Naive thymus-derived CD8-positive, alpha-beta T cell (primary cell): ENCODE measurements around the gene RBM4B. TPM values are rescaled to one million over a fixed set of nuclear protein-coding genes. Genes with fewer than 3 reads are reported as not detected.

Experiments used
- ATAC-seq, 2 donors: fragments of 150-1000 bp; cut with Tn5 transposase in 1 of 2; sonication (Bioruptor Pico), chemical (Tn5 transposase) in 1 of 2; 1 replicate in 1 of 2; 2 replicates in 1 of 2; pipeline ENCODE4 v1.10.0; 2021; ENCODE audit warnings: mild to moderate bottlenecking in 2 of 2, moderate library complexity in 2 of 2
- POLR2A ChIA-PET: fragments of 350-600 bp; sonication (Branson Sonifier 250); formaldehyde crosslinking; loops from one replicate; lab custom pipeline; 2021; ENCODE audit warnings: antibody characterized with exemption; lab: Charles Lee
- DNase-seq, 10 donors: peaks; one replicate each; pipeline versions ENCODE4 v3.0.0 to v3.0.0-alpha.2; 2020 to 2022
- H3K27ac Mint-ChIP-seq, 10 donors: one replicate each; pipeline ENCODE4 v1.8.0; 2020 to 2022; ENCODE audit warnings: mild to moderate bottlenecking in 10 of 10, mixed read lengths in 10 of 10, moderate library complexity in 4 of 10, inconsistent platforms in 1 of 10
- H3K27me3 Mint-ChIP-seq, 5 donors: one replicate each; pipeline ENCODE4 v1.8.0; 2021 to 2022; ENCODE audit warnings: mixed read lengths in 5 of 5
- H3K36me3 Mint-ChIP-seq, 3 donors: one replicate each; pipeline ENCODE4 v1.8.0; 2020 to 2022; ENCODE audit warnings: mixed read lengths in 3 of 3, mild to moderate bottlenecking in 2 of 3, inconsistent platforms in 1 of 3
- H3K4me1 Mint-ChIP-seq, 4 donors: one replicate each; pipeline ENCODE4 v1.8.0; 2021 to 2022; ENCODE audit warnings: mixed read lengths in 4 of 4
- H3K4me3 Mint-ChIP-seq, 10 donors: one replicate each; pipeline ENCODE4 v1.8.0; 2020 to 2022; ENCODE audit warnings: mild to moderate bottlenecking in 10 of 10, mixed read lengths in 10 of 10, moderate library complexity in 6 of 10, inconsistent platforms in 1 of 10
- H3K9me3 Mint-ChIP-seq, 9 donors: one replicate each; pipeline ENCODE4 v1.8.0; 2020 to 2022; ENCODE audit warnings: mixed read lengths in 9 of 9, mild to moderate bottlenecking in 3 of 9, inconsistent platforms in 1 of 9, moderate library complexity in 1 of 9
- polyA plus RNA-seq, 3 donors: library from polyadenylated mRNA; unstranded; fragments of 300-500 nt; fragmentation: Illumina TruSeq; gene quantifications; one replicate each; pipeline ENCODE4 v1.2.3, GENCODE V29; 2021
- total RNA-seq, 8 experiments: library from RNA in 2 of 8; stranded (reverse) in 2 of 8; gene quantifications; one replicate each; pipeline ENCODE4 v1.2.3 and lab custom pipeline; 2021 to 2026

RBM4B gene
- total and polyA plus RNA-seq, 5 experiments from 2014 or later, result 7.7 to 26.0 (median 12.3) TPM

GRCh38 chr11:66704659-66705360 lies 27.1 kb upstream of the RBM4B start:
- no peaks in the 10 kb centered on the region for H3K36me3 Mint-ChIP-seq
- no peaks in the 10 kb centered on the region for H3K9me3 Mint-ChIP-seq
- no peak for DNase-seq
- no peak overlapping the region for H3K27ac Mint-ChIP-seq
- POLR2A ChIA-PET, result no interaction called here
- H3K4me1 Mint-ChIP-seq, result peaks cover 0 to 14% (median 4%) of the 10 kb centered on the region in 4 donors
- ATAC-seq, result no peak
- no peak overlapping the region for H3K4me3 Mint-ChIP-seq
- no peaks in the 10 kb centered on the region for H3K27me3 Mint-ChIP-seq

DNA sequence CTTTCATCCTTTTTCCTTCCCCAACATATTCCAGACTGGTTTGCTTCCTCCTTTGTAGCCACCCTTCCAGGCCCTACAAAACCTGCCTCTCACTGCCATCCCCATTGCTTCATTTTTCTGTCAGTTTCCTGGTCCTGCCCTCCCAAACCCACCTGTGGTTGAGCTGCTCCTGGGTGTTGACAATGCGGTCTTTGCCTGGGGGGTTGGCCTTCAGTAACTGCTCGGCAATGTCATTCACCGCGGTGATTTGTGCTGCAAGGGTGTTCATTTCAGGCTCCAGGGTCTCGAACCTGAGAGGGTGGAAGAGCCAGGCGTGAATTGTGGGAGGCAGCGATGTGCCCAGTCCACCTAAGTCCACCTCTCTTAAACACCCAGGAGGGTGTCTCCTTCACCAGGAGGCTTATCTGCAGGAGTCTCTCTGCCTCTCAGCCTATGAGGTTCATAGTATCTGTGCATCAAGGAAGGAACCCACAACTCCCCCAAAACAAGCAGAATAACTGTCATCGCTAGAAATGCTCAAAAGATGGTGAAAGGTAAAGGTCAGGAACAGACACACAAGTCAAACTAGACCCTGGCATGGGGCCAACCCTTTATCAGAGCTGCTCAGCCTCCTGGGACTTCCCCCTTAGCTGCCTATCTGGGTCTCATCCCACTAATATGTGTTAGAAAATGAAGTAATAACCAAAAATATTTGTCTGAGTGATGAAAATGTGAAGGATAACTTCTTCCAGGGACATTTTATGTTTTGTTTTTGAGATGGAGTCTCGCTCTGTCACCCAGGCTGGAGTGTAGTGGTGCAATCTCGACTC lies 23.9 kb upstream of the RBM4B start:
- DNase-seq (peak in 1 of 10 donors; percentile 38), ATAC-seq (peak; percentile 33 to 49)
- H3K27ac Mint-ChIP-seq, result peak overlapping the region in 6 of 10 donors; percentile 36 to 94 (median 84)
- H3K36me3 Mint-ChIP-seq, result no peaks in the 10 kb centered on the region
- peaks cover 0 to 14% (median 5%) of the 10 kb centered on the region in 4 donors for H3K4me1 Mint-ChIP-seq
- H3K27me3 Mint-ChIP-seq, result no peaks in the 10 kb centered on the region
- peaks cover 0 to 2% (median 0%) of the 10 kb centered on the region in 9 donors for H3K9me3 Mint-ChIP-seq
- H3K4me3 Mint-ChIP-seq, result peak overlapping the region in 2 of 10 donors; percentile 4 to 16
- POLR2A ChIA-PET, result interaction anchor here (0.8 kb wide), 1 partner anchor 82 kb away, joined by 5 read pairs; no protein-coding TSS in a partner anchor

GRCh38 chr11:66700742-66701141 lies 23.1 kb upstream of the RBM4B start:
- DNase-seq, result no peak
- Mint-ChIP-seq H3K4me3 (no peak overlapping the region), H3K9me3 (peaks cover 0 to 2% (median 0%) of the 10 kb centered on the region in 9 donors), H3K27me3 (no peaks in the 10 kb centered on the region), H3K4me1 (peaks cover 0 to 14% (median 5%) of the 10 kb centered on the region in 4 donors), H3K27ac (no peak overlapping the region), H3K36me3 (no peaks in the 10 kb centered on the region)
- POLR2A ChIA-PET, result interaction anchor here (0.6 to 0.8 kb wide), 2 partner anchors 22 to 81 kb away, joined by 5 read pairs; no protein-coding TSS in a partner anchor
- no peak for ATAC-seq

DNA sequence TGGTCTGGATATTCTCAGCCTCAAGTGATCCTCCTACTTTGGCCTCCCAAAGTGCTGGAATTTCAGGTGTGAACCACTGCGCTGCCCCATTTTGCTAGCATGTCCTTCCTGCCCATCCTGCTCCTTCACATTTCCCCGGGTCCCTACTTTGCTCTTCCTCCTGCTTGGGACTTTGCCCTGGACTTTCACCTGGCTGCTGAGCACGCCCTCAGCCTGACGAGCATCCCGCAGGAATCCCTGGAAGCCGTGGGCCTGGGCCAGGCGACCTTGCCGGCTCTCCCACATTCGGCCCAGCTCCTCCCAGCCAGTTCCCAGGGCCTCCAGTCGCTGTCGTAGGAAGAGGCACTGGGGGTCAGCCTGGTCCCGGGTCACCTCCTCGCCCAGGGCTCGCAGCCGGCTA lies 22.6 kb upstream of the RBM4B start:
- Mint-ChIP-seq H3K4me3 (no peak overlapping the region), H3K36me3 (no peaks in the 10 kb centered on the region), H3K9me3 (peaks cover 0 to 2% (median 0%) of the 10 kb centered on the region in 9 donors), H3K27me3 (no peaks in the 10 kb centered on the region), H3K4me1 (peaks cover 0 to 14% (median 4%) of the 10 kb centered on the region in 4 donors), H3K27ac (no peak overlapping the region)
- no peak for DNase-seq
- ATAC-seq, result no peak
- POLR2A ChIA-PET, result no interaction called here

GRCh38 chr11:66698491-66698890 lies 20.8 kb upstream of the RBM4B start:
- H3K9me3 Mint-ChIP-seq, result peaks cover 0 to 2% (median 0%) of the 10 kb centered on the region in 9 donors
- ATAC-seq (no peak), DNase-seq (no peak)
- peaks cover 0 to 2% (median 0%) of the 10 kb centered on the region in 5 donors for H3K27me3 Mint-ChIP-seq
- H3K4me1 Mint-ChIP-seq, result peaks cover 0 to 13% (median 5%) of the 10 kb centered on the region in 4 donors
- H3K27ac Mint-ChIP-seq, result no peak overlapping the region
- no peaks in the 10 kb centered on the region for H3K36me3 Mint-ChIP-seq
- no peak overlapping the region for H3K4me3 Mint-ChIP-seq
- POLR2A ChIA-PET, result no interaction called here

GRCh38 chr11:66697988-66698387 lies 20.3 kb upstream of the RBM4B start:
- DNase-seq, result no peak
- peaks cover 0 to 2% (median 0%) of the 10 kb centered on the region in 9 donors for H3K9me3 Mint-ChIP-seq
- ATAC-seq, result no peak
- H3K4me3 Mint-ChIP-seq, result no peak overlapping the region
- POLR2A ChIA-PET, result interaction anchor here (0.5 kb wide), 1 partner anchor 130 kb away, joined by 3 read pairs; no protein-coding TSS in a partner anchor
- H3K27me3 Mint-ChIP-seq, result peaks cover 0 to 2% (median 0%) of the 10 kb centered on the region in 5 donors
- H3K36me3 Mint-ChIP-seq, result no peaks in the 10 kb centered on the region
- peak overlapping the region in 2 of 10 donors; percentile 35 to 42 for H3K27ac Mint-ChIP-seq
- H3K4me1 Mint-ChIP-seq, result peaks cover 0 to 13% (median 5%) of the 10 kb centered on the region in 4 donors

DNA sequence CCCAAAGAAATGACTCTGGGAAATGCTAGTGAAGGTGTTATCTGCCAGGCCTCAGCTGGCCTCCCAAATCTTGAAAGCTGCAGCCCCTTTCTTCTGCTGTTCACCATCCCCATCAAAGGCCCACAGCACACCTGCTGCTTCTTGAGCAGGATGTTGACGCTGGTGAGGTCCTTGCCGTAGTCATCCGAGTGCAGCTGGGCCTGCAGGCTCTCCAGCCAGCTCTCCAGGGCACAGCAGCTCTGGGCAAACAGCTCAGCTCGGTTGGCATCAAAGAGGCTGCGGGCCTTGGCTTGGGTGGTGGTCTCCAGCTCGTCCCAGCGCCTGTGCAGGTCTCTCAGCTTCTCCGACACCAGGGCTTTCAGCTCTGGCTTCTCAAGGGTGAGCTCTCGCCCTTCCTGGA lies 18.5 kb upstream of the RBM4B start:
- H3K36me3 Mint-ChIP-seq, result no peaks in the 10 kb centered on the region
- H3K27ac Mint-ChIP-seq, result peak overlapping the region in 1 of 10 donors; percentile 68
- no peak overlapping the region for H3K4me3 Mint-ChIP-seq
- ATAC-seq, result no peak
- no peak for DNase-seq
- POLR2A ChIA-PET, result interaction anchor here (0.6 to 1.6 kb wide), 2 partner anchors 36 to 138 kb away, joined by 5 read pairs; no protein-coding TSS in a partner anchor
- H3K9me3 Mint-ChIP-seq, result peaks cover 0 to 2% (median 0%) of the 10 kb centered on the region in 9 donors
- H3K4me1 Mint-ChIP-seq, result peaks cover 0 to 7% (median 3%) of the 10 kb centered on the region in 4 donors
- peaks cover 0 to 2% (median 0%) of the 10 kb centered on the region in 5 donors for H3K27me3 Mint-ChIP-seq

GRCh38 chr11:66694732-66695207 lies 17.1 kb upstream of the RBM4B start:
- peak; percentile 72 to 91 (median 80) for DNase-seq
- Mint-ChIP-seq H3K9me3 (peaks cover 0 to 2% (median 0%) of the 10 kb centered on the region in 9 donors), H3K36me3 (no peaks in the 10 kb centered on the region), H3K4me1 (peaks cover 0 to 7% (median 2%) of the 10 kb centered on the region in 4 donors), H3K27ac (no peak overlapping the region), H3K27me3 (peaks cover 0 to 2% (median 0%) of the 10 kb centered on the region in 5 donors), H3K4me3 (no peak overlapping the region)
- POLR2A ChIA-PET, result interaction anchor here (1.6 kb wide), 1 partner anchor 139 kb away, joined by 5 read pairs; no protein-coding TSS in a partner anchor
- peak; percentile 90 to 92 for ATAC-seq

- POLR2A ChIA-PET, result no interaction called here
- peaks cover 0 to 2% (median 0%) of the 10 kb centered on the region in 5 donors for H3K27me3 Mint-ChIP-seq
- peaks cover 0 to 2% (median 0%) of the 10 kb centered on the region in 9 donors for H3K9me3 Mint-ChIP-seq
- DNase-seq (no peak), ATAC-seq (no peak)
- H3K36me3 Mint-ChIP-seq, result no peaks in the 10 kb centered on the region
- H3K4me3 Mint-ChIP-seq, result no peak overlapping the region
- peaks cover 0 to 7% (median 2%) of the 10 kb centered on the region in 4 donors for H3K4me1 Mint-ChIP-seq
- H3K27ac Mint-ChIP-seq, result peak overlapping the region in 1 of 10 donors; percentile 80
Measured at GRCh38 chr11:66694056-66694410, 16.3 kb upstream of the RBM4B start.

GRCh38 chr11:66693356-66694055 lies 15.8 kb upstream of the RBM4B start:
- POLR2A ChIA-PET, result no interaction called here
- Mint-ChIP-seq H3K27me3 (peaks cover 0 to 2% (median 0%) of the 10 kb centered on the region in 5 donors), H3K4me3 (no peak overlapping the region), H3K9me3 (peaks cover 0 to 1% (median 0%) of the 10 kb centered on the region in 9 donors), H3K4me1 (peaks cover 0 to 7% (median 2%) of the 10 kb centered on the region in 4 donors), H3K27ac (no peak overlapping the region), H3K36me3 (no peaks in the 10 kb centered on the region)
- ATAC-seq (no peak), DNase-seq (no peak)

DNA sequence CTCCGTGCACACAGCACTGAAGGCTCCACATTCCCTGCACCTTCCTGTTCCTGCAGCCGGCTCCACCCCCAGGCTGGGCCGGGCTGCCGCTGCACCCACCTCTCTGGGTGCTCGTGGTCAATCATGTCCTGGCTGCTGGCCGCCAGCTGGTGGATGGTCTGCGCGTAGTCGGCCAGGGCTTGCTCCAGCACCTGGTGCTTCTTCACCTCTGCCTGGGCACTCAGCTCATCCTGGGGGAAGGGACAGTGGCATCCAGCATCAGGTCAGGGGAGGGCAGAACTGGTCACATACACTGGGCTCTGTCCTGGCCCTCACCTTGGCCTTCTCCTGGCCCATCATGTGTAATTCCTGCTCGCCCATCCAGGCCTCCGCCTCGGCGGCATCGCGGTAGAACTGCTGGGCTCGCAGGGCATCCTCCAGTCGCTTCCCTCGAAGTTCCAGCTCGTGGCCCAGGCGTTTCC lies 15.2 kb upstream of the RBM4B start:
- H3K4me3 Mint-ChIP-seq, result no peak overlapping the region
- ATAC-seq (no peak), DNase-seq (no peak)
- no peaks in the 10 kb centered on the region for H3K36me3 Mint-ChIP-seq
- H3K9me3 Mint-ChIP-seq, result no peaks in the 10 kb centered on the region
- no peak overlapping the region for H3K27ac Mint-ChIP-seq
- H3K4me1 Mint-ChIP-seq, result peaks cover 0 to 7% (median 2%) of the 10 kb centered on the region in 4 donors
- POLR2A ChIA-PET, result no interaction called here
- H3K27me3 Mint-ChIP-seq, result peaks cover 0 to 2% (median 0%) of the 10 kb centered on the region in 5 donors

DNA sequence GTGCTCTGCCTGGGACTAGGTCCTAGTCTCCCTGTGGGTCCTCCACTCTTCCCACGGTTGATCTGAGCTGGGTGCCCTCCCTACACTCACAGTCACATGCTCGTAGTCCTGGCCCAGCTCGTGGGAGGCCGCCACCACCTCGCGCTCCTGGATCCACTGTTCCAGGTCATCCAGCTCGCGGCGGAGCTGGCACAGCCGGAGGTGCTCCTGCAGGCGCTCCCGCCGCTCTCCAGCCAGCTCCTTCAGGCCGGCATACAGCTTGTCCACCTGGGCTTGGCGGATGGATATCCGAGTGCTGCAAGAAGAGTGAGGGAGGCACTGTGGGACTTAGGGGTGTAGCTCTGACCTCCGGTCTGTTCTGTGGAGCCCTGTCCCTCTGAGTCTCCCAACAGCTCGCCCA lies 14.8 kb upstream of the RBM4B start:
- Mint-ChIP-seq H3K36me3 (no peaks in the 10 kb centered on the region), H3K4me3 (no peak overlapping the region), H3K4me1 (peaks cover 0 to 4% (median 2%) of the 10 kb centered on the region in 4 donors), H3K9me3 (no peaks in the 10 kb centered on the region), H3K27ac (no peak overlapping the region), H3K27me3 (peaks cover 0 to 2% (median 0%) of the 10 kb centered on the region in 5 donors)
- POLR2A ChIA-PET, result interaction anchor here (0.6 kb wide), 1 partner anchor 158 kb away, joined by 5 read pairs; no protein-coding TSS in a partner anchor
- DNase-seq (no peak), ATAC-seq (no peak)
